Measurements from ENCODE around the gene ESYT2. TPM values are rescaled to one million over a fixed set of nuclear protein-coding genes. Genes with fewer than 3 reads are reported as not detected.

The ESYT2 gene
- polyA plus RNA-seq, 3 donors: 37.8 to 59.3 (median 52.8) TPM

DNA sequence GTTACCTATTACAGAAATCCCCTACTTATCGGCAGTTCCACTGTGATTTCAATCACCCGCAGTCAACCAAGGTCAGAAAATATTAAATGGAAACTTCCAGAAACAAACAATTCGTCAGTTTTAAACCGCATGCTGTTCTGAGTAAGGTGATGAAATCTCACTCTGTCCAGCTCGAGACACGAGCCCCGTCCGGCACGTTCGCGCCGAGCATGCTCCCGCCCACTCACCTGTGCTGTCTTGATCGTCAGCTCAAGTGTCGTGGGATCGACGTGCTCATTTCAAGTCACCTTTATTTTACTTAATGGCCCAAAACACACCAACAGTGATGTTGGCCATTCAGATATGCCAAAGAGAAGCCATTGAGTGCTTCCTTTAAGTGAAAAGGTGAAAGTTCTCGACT, 21.2 kb downstream of the ESYT2 start:
- no peak for DNase-seq

- DNase-seq: no peak
These were observed 23.4 kb downstream of the ESYT2 start for GRCh38 chr7:158805937-158806336.

- no peak for DNase-seq
These were observed 23.9 kb downstream of the ESYT2 start for GRCh38 chr7:158805414-158805813.

GRCh38 chr7:158804335-158804734, 25.0 kb downstream of the ESYT2 start:
- no peak for DNase-seq

- DNase-seq: no peak
These were observed 25.8 kb downstream of the ESYT2 start for GRCh38 chr7:158803367-158803969.

DNA sequence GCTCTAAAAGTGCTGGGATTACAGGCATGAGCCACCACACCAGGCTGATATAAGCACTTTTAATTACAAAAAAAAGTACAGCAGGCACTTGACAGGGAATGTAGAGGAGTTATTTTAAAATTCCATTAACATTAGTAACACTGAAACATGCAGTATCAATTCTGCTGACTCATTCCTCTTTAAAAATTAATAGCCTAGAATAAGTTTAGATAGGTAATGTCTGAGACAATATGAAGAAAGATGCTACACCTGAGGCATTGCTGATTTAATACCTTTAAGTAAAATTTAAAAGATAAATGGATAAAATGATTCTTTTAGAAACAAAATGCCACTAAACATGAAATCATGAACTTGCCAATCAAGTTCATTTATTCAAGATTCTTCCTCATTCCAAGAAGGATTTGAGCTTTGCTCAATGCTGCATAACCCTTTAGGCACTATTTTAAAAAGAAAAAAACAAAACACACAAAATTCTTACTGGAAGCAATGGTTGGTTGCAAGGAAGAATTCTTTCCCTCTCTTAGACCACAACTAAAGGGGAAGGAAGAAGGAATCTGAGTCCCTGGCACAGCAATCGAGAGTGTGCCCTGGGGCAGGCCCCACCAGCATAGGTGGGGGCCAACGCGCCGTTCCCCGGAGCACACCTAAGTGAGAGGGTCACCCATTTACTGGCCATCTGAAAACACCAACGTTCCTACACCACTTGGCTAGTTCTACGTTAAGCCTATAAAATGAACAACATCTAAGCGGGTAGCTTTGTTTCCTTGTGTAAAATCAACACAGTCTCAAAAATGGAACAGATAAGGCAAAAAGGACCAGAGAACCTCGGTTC, 26.6 kb downstream of the ESYT2 start:
- DNase-seq: no peak

DNA sequence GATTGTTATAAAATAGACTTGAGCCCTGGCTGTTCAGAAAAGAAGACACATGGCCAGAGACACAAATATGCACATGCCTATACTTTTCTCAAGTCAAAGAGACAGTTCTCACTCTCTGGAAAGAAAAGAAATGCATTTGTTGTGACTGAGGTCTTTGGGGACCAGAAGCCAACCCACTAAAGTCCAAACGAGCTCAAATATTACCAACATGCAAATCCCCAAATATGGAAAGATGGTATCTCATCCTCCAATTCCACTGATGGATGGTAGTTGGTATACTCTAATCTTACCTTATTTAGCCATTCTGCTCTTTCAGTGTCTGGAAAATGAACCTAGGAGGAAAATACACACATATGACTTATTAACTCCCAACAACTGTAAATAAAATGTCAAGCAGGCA, 30.6 kb downstream of the ESYT2 start:
- no peak for DNase-seq

DNA sequence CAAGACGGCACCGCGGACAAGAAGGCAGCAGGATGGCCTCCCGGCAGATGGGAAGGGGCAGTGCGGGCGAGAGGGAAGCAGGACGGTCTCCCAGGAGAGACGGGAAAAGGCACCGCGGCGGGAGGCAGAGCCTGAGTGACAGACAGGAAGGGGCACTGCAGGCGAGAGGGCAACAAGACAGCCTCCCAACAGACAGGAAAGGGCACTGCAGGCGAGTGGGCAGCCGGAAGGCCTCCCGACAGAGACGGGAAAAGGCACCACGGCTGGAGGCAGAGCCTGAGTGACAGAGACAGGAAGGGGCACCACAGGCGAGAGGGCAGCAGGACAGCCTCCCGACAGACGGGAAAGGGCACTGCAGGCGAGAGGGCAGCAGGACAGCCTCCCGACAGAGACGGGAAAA, 32.6 kb downstream of the ESYT2 start:
- DNase-seq: no peak

DNA sequence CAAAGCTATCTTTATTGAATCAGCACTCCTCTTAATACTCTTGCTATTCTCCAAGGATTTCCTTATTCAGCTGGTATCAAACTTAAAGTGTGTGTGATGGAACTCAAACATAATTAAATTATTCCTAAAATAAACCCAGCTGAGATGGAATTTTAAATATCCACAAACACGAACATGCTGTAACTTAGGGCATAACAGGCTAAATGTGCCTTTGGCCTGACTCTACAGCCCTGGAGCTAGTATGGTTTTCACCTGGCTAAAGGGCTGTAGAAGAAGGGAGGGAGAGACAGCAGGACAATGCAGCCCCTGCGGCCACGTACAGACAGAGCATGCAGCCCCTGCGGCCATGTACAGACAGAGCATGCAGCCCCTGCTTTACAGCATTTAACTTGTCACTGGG, 34.0 kb downstream of the ESYT2 start:
- no peak for DNase-seq

GRCh38 chr7:158791107-158791506, 38.2 kb downstream of the ESYT2 start:
- DNase-seq: no peak

- DNase-seq: no peak
These were observed 39.5 kb downstream of the ESYT2 start for GRCh38 chr7:158789842-158790241.

GRCh38 chr7:158786898-158787297, 42.4 kb downstream of the ESYT2 start:
- DNase-seq: no peak

GRCh38 chr7:158784270-158784669, 45.0 kb downstream of the ESYT2 start:
- no peak for DNase-seq

GRCh38 chr7:158783595-158783994, 45.7 kb downstream of the ESYT2 start:
- no peak for DNase-seq

DNA sequence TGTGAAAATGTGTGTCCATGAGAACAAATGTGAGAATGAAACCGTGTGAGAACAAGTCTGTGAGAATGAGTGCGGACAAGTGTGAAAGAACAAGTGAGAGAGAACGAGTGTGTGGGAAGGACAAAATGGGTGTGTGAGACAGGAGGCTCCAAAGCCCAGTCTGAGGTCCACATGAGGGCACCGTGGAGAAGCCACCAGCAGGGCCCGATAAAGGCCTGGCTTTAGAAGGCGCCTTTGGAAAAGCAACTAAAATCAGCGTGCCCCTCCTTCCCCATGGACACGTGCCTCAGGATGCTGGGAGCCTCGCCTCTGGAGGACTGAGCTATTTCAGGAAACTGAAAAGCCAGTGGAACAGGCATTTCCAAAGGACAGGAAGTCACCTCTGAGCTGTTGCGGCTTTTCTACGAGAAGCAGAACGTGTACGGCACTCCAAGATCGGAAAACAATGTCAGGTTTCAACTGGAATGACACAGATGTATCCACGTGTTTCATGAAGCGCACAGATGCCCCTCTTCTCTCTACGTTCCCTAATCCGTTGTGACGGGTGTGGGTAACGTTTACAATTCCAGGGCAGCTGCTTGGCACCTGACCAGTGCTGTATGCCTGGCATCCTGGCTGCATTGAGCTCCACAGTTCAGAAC, 46.4 kb downstream of the ESYT2 start:
- DNase-seq: no peak

GRCh38 chr7:158781974-158782664, 47.2 kb downstream of the ESYT2 start:
- no peak for DNase-seq

- no peak for DNase-seq
These were observed 47.9 kb downstream of the ESYT2 start for GRCh38 chr7:158781217-158781973.

DNA sequence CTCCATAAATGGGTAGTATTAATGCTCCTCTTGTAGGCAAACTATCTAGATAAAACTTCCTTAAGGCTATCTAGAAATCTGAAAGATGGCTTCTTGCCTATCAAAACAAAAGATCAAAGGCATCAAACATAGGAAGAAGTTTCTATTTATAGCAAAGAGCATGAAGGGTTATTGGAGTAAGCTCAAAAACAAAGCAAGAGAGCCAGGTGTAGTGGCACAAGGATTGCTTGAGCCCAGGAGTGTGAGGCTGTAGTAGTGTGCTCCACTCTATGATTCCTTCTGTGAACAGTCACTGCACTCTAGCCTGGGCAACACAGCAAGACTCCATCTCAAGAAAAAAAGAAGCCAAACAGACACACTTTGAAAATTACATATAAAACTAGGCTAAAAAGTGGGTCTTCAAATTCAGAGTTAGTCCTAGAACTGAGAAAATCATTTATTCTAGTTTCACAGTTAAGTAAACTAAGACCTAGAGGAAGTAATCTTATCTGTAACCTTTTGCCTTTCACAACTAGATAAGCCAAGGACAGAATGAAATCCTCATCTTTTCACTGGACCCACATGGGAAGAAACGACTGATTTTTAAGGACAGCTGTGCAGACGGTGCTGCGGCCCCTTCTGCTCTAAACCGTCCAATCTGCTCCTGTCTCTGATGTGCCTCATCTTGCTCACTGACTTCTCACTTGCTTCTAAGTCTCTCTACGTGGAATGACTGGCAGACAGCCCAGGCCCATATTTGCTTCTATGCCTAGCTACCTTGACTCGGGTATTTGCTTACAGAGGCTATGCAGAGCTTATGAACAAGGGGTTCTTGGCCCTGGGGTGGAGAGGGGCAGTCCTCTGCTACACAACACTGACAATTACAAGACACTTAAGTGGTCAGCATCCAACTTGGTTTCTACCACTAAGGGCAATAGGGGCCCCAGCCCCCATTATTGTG, 50.0 kb downstream of the ESYT2 start:
- no peak for DNase-seq

- DNase-seq: no peak
These were observed 50.8 kb downstream of the ESYT2 start for GRCh38 chr7:158778471-158778870.

- DNase-seq: no peak
These were observed 51.5 kb downstream of the ESYT2 start for GRCh38 chr7:158777793-158778192.

- DNase-seq: no peak
These were observed 52.8 kb downstream of the ESYT2 start for GRCh38 chr7:158776474-158776873.

Data from renal pelvis (tissue), 4 donors.